Stomach (tissue), 9 donors: ENCODE results near the gene TMA7B. TPM values are rescaled to one million over a fixed set of nuclear protein-coding genes. Genes with fewer than 3 reads are reported as not detected.

ENCODE experiments used
- DNase-seq, 2 donors: peaks; one replicate each; pipeline versions ENCODE4 v3.0.0 to v3.0.0-alpha.2; 2013 to 2019
- H3K27ac ChIP-seq, 5 donors: fragments of 200-600 bp in 4 of 5; sonication (generic) in 4 of 5; one replicate each; pipeline ENCODE4 v1.5.1; 2013 to 2019; ENCODE audit warnings: mild to moderate bottlenecking in 1 of 5, moderate library complexity in 1 of 5
- H3K27me3 ChIP-seq, 3 donors: fragments of 200-600 bp; sonication (generic); one replicate each; pipeline ENCODE4 v1.5.1; 2017 to 2019; ENCODE audit warnings: mixed run types in 1 of 3
- H3K36me3 ChIP-seq, 4 donors: fragments of 200-600 bp; sonication (generic); 1 replicate in 3 of 4; 2 replicates in 1 of 4; pipeline ENCODE4 v1.5.1; 2016 to 2019
- H3K4me1 ChIP-seq, 4 donors: fragments of 200-600 bp; sonication (generic); one replicate each; pipeline ENCODE4 v1.5.1; 2016 to 2019
- H3K4me3 ChIP-seq, 4 donors: fragments of 200-600 bp; sonication (generic) in 3 of 4; one replicate each; pipeline ENCODE4 v1.5.1; 2016 to 2019; ENCODE audit warnings: mild to moderate bottlenecking in 1 of 4
- H3K9me3 ChIP-seq, 4 donors: fragments of 200-600 bp; sonication (generic); one replicate each; pipeline ENCODE4 v1.5.1; 2016 to 2019
- CTCF ChIP-seq, 7 experiments: fragments of 450-650 bp in 4 of 7; fragments of 200-600 bp in 3 of 7; sonication (generic) in 3 of 7; IDR thresholded peaks; one replicate each; pipeline ENCODE4 v1.5.1; 2016 to 2019; ENCODE audit warnings: antibody characterized with exemption in 7 of 7, control low read depth in 2 of 7, mild to moderate bottlenecking in 1 of 7
- EP300 ChIP-seq: sonication (generic); formaldehyde crosslinking; IDR thresholded peaks from one replicate; pipeline ENCODE4 v1.6.1; 2017; ENCODE audit warnings: antibody characterized with exemption
- POLR2A ChIP-seq, 4 donors: fragments of 450-650 bp; IDR thresholded peaks; one replicate each; pipeline ENCODE4 v1.6.1; 2016; ENCODE audit warnings: antibody characterized with exemption in 4 of 4, control low read depth in 2 of 4, mild to moderate bottlenecking in 1 of 4, moderate library complexity in 1 of 4
- POLR2AphosphoS5 ChIP-seq, 3 donors: sonication (generic); formaldehyde crosslinking; IDR thresholded peaks; one replicate each; pipeline ENCODE4 v1.6.1; 2016; ENCODE audit warnings: antibody characterized with exemption in 3 of 3
- WGBS, 5 donors: extraction: QIAGEN DNeasy Blood & Tissue Kit in 3 of 5; methylation state at CpG; one replicate each; pipeline versions ENCODE4 v1.1.5 to v1.1.7; 2013 to 2018; 5-methylcytosine and 5-hydroxymethylcytosine counted together
- intact Hi-C: fragments of 100-400 bp; cut with DNase I; formaldehyde crosslinking; loops from one replicate; pipeline ENCODE4 v1.15.1; 2023; ENCODE audit warnings: low total_unique reads
- polyA plus RNA-seq, 3 donors: library from polyadenylated mRNA; stranded (reverse); fragments of 200-250 nt; gene quantifications; one replicate each; pipeline ENCODE4 v1.2.3, GENCODE V29; 2013
- total RNA-seq, 5 donors: library from RNA; depleted of rRNA; stranded (reverse); fragments of >200 nt; gene quantifications; one replicate each; pipeline versions ENCODE4 v1.1.0 to v1.2.3, GENCODE V29; 2014 to 2016
- donor health status: healthy with polysubstance abuse.
- donor health status: Bipolar disorder and iron deficiency.
- donor health status: healthy.

TMA7B gene
- total and polyA plus RNA-seq, 8 donors = 1.1 to 1.3 TPM; not detected in 6

- 75 to 91% (median 84%) methylated on average over 8 of the region's 8 CpGs for WGBS, 5 donors
Measured at GRCh38 chr22:39933741-39934140, 26.5 kb upstream of the TMA7B start.

DNA sequence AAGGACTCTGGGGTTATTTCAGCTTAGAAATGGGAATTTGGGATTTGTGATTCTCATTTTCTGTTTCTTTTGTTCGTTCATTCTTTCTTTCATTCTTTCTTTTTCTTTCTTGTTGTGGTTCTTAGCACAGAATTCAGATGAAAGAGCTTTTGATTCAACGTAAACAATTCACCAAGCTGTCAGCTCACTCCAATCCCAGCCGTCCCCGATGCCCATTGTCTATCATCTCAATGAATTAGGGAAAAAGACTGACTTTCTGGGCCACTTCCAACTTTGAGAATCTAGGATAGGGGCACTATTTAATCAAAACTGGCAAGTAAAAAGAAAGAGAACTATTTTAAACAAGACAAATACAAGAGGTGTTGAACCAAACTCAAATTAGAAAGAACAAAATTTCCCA, 25.1 kb upstream of the TMA7B start:
- peaks cover 0 to 11% (median 0%) of the 10 kb centered on the region in 4 donors for H3K4me1 ChIP-seq
- H3K27ac ChIP-seq = no peak overlapping the region
- no peak for DNase-seq
- peaks cover 0 to 23% (median 4%) of the 10 kb centered on the region in 3 donors for H3K27me3 ChIP-seq
- 51 to 66% (median 61%) methylated on average over 4 of the region's 4 CpGs for WGBS, 5 donors
- H3K4me3 ChIP-seq = no peak overlapping the region
- intact Hi-C loops = no loop called here
- H3K9me3 ChIP-seq = no peaks in the 10 kb centered on the region
- TF ChIP-seq CTCF (IDR thresholded peaks at IDR 0.05) = no peak
- TF ChIP-seq POLR2A (IDR thresholded peaks at IDR 0.05) = no peak
- no peak for TF ChIP-seq EP300
- TF ChIP-seq POLR2AphosphoS5 (IDR thresholded peaks at IDR 0.05) = no peak
- H3K36me3 ChIP-seq = no peaks in the 10 kb centered on the region

More at GRCh38 chr22:39933741-39934140, 26.5 kb upstream of the TMA7B start:
- peaks cover 0 to 17% (median 4%) of the 10 kb centered on the region in 4 donors for H3K4me1 ChIP-seq
- H3K9me3 ChIP-seq = no peaks in the 10 kb centered on the region
- no peak overlapping the region for H3K4me3 ChIP-seq
- intact Hi-C loops = no loop called here
- DNase-seq = no peak
- peaks cover 0 to 30% (median 4%) of the 10 kb centered on the region in 3 donors for H3K27me3 ChIP-seq
- TF ChIP-seq EP300 = no peak
- no peak for TF ChIP-seq POLR2AphosphoS5 (IDR thresholded peaks at IDR 0.05)
- no peak for TF ChIP-seq POLR2A (IDR thresholded peaks at IDR 0.05)
- TF ChIP-seq CTCF (IDR thresholded peaks at IDR 0.05) = no peak
- H3K27ac ChIP-seq = no peak overlapping the region
- no peaks in the 10 kb centered on the region for H3K36me3 ChIP-seq

DNA sequence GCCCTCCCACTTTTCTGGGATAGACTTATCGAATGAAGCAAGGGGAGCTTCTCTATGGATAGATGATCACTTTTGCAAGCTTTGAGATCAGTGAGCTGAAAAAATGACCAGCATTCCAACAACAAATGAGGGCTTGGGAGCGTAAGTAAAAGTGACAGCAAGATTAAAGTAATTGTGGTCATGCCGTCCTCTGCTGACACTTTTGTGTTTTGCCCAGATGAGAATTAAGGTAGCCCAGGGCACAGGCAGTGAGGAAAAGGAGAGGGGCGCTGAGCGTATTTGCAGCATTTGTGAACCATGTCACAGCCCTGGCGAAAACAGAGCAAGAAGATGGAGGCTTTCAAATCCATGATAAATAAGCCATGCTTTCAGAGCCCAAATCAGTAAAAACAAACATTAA, 24.6 kb upstream of the TMA7B start:
- TF ChIP-seq POLR2AphosphoS5 (IDR thresholded peaks at IDR 0.05) (no peak), EP300 (no peak), CTCF (IDR thresholded peaks at IDR 0.05) (no peak), POLR2A (IDR thresholded peaks at IDR 0.05) (no peak)
- H3K36me3 ChIP-seq = no peaks in the 10 kb centered on the region
- H3K4me1 ChIP-seq = peaks cover 0 to 11% (median 0%) of the 10 kb centered on the region in 4 donors
- intact Hi-C loops = no loop called here
- H3K4me3 ChIP-seq = no peak overlapping the region
- no peak for DNase-seq
- 31 to 47% (median 40%) methylated on average over 6 of the region's 6 CpGs for WGBS, 5 donors
- peaks cover 0 to 18% (median 4%) of the 10 kb centered on the region in 3 donors for H3K27me3 ChIP-seq
- H3K27ac ChIP-seq = no peak overlapping the region
- H3K9me3 ChIP-seq = no peaks in the 10 kb centered on the region

DNA sequence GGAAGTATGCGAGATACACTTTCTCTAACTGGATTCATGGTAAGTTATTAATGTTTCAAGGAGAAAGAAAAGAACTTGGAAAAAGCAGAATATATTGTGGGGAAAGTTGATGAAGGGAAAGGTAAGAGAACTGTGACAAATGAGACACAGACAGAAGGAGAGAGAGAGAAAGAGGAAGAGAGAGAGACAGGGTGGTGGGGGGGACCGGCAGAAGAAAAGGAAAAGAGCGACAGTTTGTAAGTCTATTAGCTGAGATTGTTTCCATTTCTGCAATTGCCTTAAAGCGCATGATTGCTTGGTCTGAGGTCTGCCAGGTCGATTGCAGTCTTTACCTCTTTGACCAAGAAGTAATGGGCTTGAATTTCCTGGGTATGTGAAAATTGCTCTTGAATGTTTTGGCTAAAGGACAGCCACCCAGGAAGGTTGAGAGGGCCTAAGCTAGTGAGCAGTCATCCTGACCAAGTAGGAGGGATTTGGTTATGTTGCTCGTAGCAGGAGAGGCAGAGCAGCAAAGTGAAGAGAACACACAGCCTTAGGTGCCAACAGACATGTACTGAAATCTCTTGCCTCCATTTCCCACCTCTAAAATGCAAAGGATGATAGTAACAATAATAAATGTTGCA, 23.6 kb upstream of the TMA7B start:
- Histone ChIP-seq H3K36me3 (no peaks in the 10 kb centered on the region), H3K4me3 (no peak overlapping the region), H3K27me3 (peaks cover 0 to 10% (median 4%) of the 10 kb centered on the region in 3 donors), H3K27ac (no peak overlapping the region), H3K9me3 (no peaks in the 10 kb centered on the region), H3K4me1 (peaks cover 0 to 11% (median 0%) of the 10 kb centered on the region in 4 donors)
- no peak for TF ChIP-seq POLR2AphosphoS5 (IDR thresholded peaks at IDR 0.05)
- no peak for TF ChIP-seq CTCF (IDR thresholded peaks at IDR 0.05)
- TF ChIP-seq POLR2A (IDR thresholded peaks at IDR 0.05) = no peak
- no peak for TF ChIP-seq EP300
- no peak for DNase-seq
- intact Hi-C loops = no loop called here
- WGBS, 5 donors = 63 to 79% (median 71%) methylated on average over 6 of the region's 6 CpGs
